HepG2 (cell line): ENCODE measurements around the gene ACACB.

ENCODE experiments used
- ATF3 ChIP-seq: sonication (generic); formaldehyde crosslinking; IDR thresholded peaks from 2 replicates; pipeline ENCODE4 v1.4.0; 2020; ENCODE audit warnings: missing genetic modification reagents
- CCAR2 ChIP-seq: fragments of 200-400 bp; formaldehyde crosslinking; optimal IDR thresholded peaks from 2 replicates; pipeline ENCODE3; 2018; ENCODE audit warnings: low read depth, mild to moderate bottlenecking, low read length, moderate library complexity
- CTCF ChIP-seq: sonication (generic); formaldehyde crosslinking; IDR thresholded peaks from 2 replicates; pipeline ENCODE4 v1.5.0; 2020; ENCODE audit warnings: mild to moderate bottlenecking, missing genetic modification reagents, moderate library complexity
- SAFB2 ChIP-seq: sonication (generic); formaldehyde crosslinking; IDR thresholded peaks from 2 replicates; pipeline ENCODE4 v1.5.1; 2020; ENCODE audit warnings: missing genetic modification reagents, low read depth, mild to moderate bottlenecking, borderline replicate concordance
- TARDBP ChIP-seq: sonication (generic); formaldehyde crosslinking; IDR thresholded peaks from 2 replicates; pipeline ENCODE4 v1.8.0; 2022; ENCODE audit warnings: mild to moderate bottlenecking, missing genetic modification reagents
- ZNF274 ChIP-seq: sonication (generic); formaldehyde crosslinking; IDR thresholded peaks from 2 replicates; pipeline ENCODE4 v1.5.1; 2020; ENCODE audit warnings: mild to moderate bottlenecking, missing genetic modification reagents

GRCh38 chr12:109197327-109197726 lies 80.9 kb downstream of the ACACB start:
- TF ChIP-seq CTCF (CRISPR knock-in tag) = no peak
- TF ChIP-seq ZNF274 = no peak
- no peak for TF ChIP-seq SAFB2 (CRISPR knock-in tag)
- TF ChIP-seq TARDBP (CRISPR knock-in tag) = no peak
- no peak for TF ChIP-seq ATF3 (CRISPR knock-in tag)
- no peak for TF ChIP-seq CCAR2
